Stimulated activated CD4-positive, alpha-beta T cell treated with anti-CD3 and anti-CD28 coated beads, Interleukin-4, amount 100 ng/mL, for 1 hour (primary cell): ENCODE data around the gene TMIE.
A peak's percentile ranks its signal among the peaks of the same experiment; 100 is the strongest.
"Not testable (repeated sequence)": the region's sequence is repeated elsewhere in the genome, so short reads cannot be mapped to it uniquely, and the experiment has no call there.

ENCODE experiments used
- DNase-seq: peaks from one replicate; pipeline ENCODE4 v3.0.0-alpha.2; 2020

The TMIE gene

DNA sequence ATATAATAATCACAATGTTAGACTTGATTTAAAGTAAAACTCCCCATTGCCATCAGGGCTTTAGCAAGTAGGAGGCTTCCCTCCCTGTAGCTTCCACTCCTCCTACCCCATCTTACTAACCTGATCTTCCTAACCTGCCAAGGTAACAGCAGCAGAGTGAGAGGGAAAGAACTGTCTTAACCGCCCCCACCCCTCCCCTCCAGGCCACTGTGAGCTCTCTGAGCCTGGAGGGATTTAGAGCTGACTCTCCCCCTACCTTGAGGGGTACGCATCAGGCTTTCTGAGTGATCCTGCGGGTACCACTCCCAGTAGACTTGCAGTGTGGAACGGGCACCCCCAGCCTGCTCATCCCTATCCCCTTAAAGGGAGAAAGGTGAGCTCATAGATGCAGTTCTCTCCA is 27.8 kb downstream of the TMIE start:
- no peak for DNase-seq

- no peak for DNase-seq
These were observed 29.6 kb downstream of the TMIE start for GRCh38 chr3:46730819-46731218.

DNA sequence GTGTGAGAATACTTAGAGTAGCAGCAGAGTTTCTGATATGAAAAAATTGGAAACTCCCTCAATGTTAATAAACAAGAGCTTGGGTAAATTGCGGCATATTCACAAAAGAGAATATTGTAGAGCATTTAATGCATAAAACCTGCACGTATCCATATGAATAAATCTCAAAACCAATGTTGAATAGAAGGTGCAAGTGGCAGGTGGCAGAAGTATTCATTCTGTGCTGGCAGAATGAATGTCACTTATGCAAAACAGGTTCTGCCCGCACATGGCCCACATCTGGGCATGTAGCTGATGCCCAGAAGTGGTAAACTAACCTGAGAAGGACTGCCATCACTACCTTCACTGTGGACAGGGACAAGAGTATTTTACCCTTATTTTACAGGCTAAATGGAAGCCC is 30.6 kb downstream of the TMIE start:
- no peak for DNase-seq

GRCh38 chr3:46733026-46733800 is 32.0 kb downstream of the TMIE start:
- DNase-seq, result no peak

- DNase-seq, result no peak
These were observed 33.6 kb downstream of the TMIE start for GRCh38 chr3:46734773-46735172.

- DNase-seq, result no peak
These were observed 35.0 kb downstream of the TMIE start for GRCh38 chr3:46736006-46736872.

DNA sequence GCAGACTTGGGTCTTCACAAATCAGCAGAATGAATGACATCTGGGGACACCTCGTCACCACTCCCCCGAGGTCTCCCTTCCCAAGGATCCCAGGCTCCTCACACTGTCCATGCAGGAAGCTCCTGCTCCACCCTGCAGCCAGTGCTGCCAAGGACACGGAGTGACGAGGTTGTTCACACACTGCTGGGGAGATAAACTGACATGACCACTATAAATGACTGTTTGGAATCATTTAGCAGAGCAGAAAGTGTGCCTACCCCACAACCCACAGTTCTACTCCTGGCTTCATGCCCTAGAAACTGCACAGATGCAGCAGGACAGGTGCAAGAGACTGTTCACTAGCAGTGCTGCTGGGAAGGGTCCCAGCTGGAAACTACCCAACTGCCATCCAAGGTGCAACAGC is 36.1 kb downstream of the TMIE start:
- DNase-seq, result no peak

DNA sequence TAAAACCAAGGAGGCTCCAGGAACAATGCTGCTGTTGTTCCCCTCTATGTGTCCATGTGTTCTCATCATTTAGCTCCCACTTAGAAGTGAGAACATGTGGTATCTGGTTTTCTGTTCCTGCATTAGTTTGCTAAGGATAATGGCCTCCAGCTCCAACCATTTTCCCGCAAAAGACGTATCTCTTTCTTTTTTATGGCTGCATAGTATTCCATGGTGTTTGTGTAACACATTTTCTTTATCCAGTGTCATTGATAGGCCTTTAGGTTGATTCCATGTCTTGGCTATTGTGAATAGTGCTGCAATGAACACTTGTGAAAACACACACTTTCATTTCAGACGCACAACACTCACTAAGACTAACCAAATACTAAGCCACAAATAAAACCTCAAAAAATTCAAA is 38.4 kb downstream of the TMIE start:
- DNase-seq, result not testable (repeated sequence)

- DNase-seq, result no peak
These were observed 41.9 kb downstream of the TMIE start for GRCh38 chr3:46742992-46743585.

DNA sequence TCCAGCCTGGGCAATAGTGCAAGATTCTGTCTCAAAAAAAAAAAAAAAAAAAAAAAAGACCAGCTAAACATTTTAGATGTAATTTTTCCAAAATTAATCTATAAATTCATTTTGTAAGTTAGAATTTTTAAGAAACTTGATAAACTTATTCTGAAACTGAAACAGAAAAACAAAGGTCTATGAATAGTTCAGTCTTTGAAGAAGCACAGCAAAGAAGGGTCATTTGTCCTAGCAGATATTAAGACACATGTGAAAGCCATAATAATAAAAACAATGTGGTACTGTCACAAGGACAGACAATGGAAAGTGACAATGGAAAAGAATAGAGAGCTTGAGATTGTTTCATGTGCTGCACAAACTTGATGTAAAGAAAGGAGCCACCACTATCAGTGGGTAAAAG is 45.5 kb downstream of the TMIE start:
- no peak for DNase-seq

DNA sequence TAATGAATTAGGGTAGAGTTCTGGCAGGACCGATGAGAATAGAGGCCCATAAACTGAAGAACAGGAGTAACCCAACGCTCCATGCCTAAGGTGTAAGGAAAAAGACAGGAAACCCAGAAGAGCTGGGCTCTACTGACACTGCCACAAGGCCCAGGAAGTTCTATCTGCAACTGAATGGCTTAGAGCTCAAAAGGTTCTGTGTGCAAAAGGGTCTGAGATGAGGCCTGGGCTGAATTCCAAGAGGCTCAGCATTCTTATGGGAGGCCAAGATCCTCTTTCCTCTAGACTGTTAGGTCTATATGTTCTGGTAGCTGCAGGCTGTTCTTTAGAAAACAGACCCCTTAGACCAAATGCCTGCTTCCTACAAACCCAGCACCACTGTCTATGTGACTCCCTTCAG is 47.0 kb downstream of the TMIE start:
- no peak for DNase-seq

DNA sequence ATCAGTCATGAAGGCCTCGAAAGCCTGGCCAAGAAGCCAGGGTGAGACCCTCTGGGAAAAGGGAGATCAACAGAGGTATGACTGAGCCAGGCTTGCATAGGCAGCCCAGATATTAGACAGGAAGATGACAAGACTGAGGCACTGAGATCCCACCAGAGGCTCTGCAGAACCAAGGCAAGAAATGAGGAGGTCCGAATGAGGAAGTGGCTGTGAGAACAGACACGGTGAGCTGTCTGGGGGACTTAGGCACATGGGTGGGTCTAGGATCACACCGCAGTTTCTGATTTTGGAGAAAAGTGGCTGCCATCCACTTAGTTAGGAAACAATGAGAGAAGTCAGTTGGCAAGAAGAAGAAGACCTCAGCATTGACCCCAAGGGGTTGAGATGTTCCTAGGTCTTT is 47.9 kb downstream of the TMIE start:
- DNase-seq, result no peak

DNA sequence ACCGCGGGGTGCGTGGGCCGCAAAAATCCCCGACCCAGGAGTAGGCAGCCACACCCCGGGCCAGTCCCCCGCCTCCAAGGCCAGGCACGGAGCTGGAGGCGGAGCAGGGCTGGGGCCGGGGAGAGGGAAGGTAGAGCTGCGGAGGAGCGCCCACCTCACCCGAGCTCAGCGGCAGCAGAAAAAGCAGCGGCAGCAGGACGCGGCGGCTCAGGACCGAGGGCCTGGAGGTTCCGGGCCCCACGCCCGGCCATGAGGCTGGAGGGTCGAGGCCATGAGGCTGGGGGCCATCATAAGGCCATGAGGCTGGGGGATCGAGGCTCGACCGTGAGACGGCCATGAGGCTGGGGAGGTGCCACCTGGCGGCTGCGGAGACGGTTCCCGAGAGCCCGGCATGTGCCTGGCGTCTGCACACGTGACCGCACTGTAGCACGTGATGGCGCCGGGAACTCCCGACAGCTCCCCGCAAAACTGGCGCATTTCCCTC is 49.4 kb downstream of the TMIE start:
- DNase-seq, result no peak

GRCh38 chr3:46753127-46753526 is 51.9 kb downstream of the TMIE start:
- peak; percentile 16 for DNase-seq

DNA sequence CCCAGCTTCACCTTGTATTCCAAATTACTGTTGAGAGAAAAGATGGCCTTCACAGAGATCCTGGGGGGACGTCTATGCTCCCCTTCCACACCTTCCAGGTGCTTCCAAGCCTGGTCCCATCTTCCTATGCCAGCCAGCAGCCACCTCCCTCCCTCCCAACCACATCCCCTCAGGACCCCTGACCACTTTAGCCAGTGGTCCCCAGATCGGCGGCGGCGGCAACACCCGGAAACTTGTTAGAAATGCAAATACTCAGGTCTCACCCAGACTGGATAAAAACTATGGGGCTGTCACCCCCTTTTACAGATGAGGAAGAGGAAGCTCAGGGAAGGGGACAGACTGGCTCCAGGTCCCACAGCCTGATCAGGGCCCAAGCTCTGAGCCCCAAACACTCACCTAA is 54.5 kb downstream of the TMIE start:
- DNase-seq, result no peak

- DNase-seq, result no peak
These were observed 55.5 kb downstream of the TMIE start for GRCh38 chr3:46756642-46757041.

GRCh38 chr3:46759239-46760167 is 58.3 kb downstream of the TMIE start:
- DNase-seq, result no peak
